KMS-11 (cell line): ENCODE results near the gene XRCC6.

ENCODE experiments used
- H2AFZ ChIP-seq: fragments of 200-600 bp; sonication (generic); 2 replicates; pipeline ENCODE4 v1.6.1; 2016; ENCODE audit warnings: antibody characterized with exemption, mixed run types, low read depth
- H3K27ac ChIP-seq: fragments of 200-600 bp; sonication (generic); 2 replicates; pipeline ENCODE4 v1.6.1; 2016; ENCODE audit warnings: mild to moderate bottlenecking, mixed run types
- H3K27me3 ChIP-seq: fragments of 200-600 bp; sonication (generic); 2 replicates; pipeline ENCODE4 v1.6.1; 2017; ENCODE audit warnings: mild to moderate bottlenecking, low read depth, mixed run types, moderate library complexity; ENCODE audit not compliant: insufficient read depth
- H3K36me3 ChIP-seq: fragments of 200-600 bp; sonication (generic); 2 replicates; pipeline ENCODE4 v1.6.1; 2017; ENCODE audit warnings: mild to moderate bottlenecking, mixed run types; ENCODE audit not compliant: insufficient read depth
- H3K4me1 ChIP-seq: fragments of 200-600 bp; sonication (generic); 2 replicates; pipeline ENCODE4 v1.6.1; 2016; ENCODE audit warnings: mild to moderate bottlenecking, low read depth, mixed run types; ENCODE audit not compliant: poor library complexity, severe bottlenecking
- H3K4me2 ChIP-seq: fragments of 200-600 bp; sonication (generic); 2 replicates; pipeline ENCODE4 v1.7.0; 2016; ENCODE audit warnings: mild to moderate bottlenecking, mixed run types
- H3K4me3 ChIP-seq: fragments of 200-600 bp; sonication (generic); IDR thresholded peaks from 2 replicates; pipeline ENCODE4 v1.6.1; 2017; ENCODE audit warnings: low read depth, low read length, mixed read lengths; ENCODE audit not compliant: insufficient read depth
- H3K79me2 ChIP-seq: fragments of 200-600 bp; sonication (generic); 2 replicates; pipeline ENCODE4 v1.6.1; 2016; ENCODE audit warnings: low read depth, mixed run types; ENCODE audit not compliant: insufficient read depth
- H3K9ac ChIP-seq: fragments of 200-600 bp; sonication (generic); 2 replicates; pipeline ENCODE4 v1.6.1; 2016; ENCODE audit warnings: mild to moderate bottlenecking, mixed run types
- H4K20me1 ChIP-seq: fragments of 200-600 bp; sonication (generic); 2 replicates; pipeline ENCODE4 v1.6.1; 2016; ENCODE audit warnings: mild to moderate bottlenecking, mixed run types; ENCODE audit not compliant: insufficient read depth
- CTCF ChIP-seq: fragments of 200-600 bp; sonication (generic); conservative IDR thresholded peaks from 2 replicates; pipeline ENCODE4 v1.6.1; 2017; ENCODE audit warnings: low read depth, mild to moderate bottlenecking, antibody characterized with exemption, low read length, moderate library complexity, mixed read lengths

Gene XRCC6

GRCh38 chr22:41613456-41613855 is 7.6 kb upstream of the XRCC6 start:
- no peak overlapping the region for H3K4me3 ChIP-seq
- H3K79me2 ChIP-seq, result peaks cover 9% of the 10 kb centered on the region; the same call in 1 of the 2 replicates
- no peaks in the 10 kb centered on the region for H3K27me3 ChIP-seq
- H3K4me1 ChIP-seq, result peaks cover 10% of the 10 kb centered on the region
- no peak for TF ChIP-seq CTCF
- H3K4me2 ChIP-seq, result no peak overlapping the region
- no peak overlapping the region for H3K27ac ChIP-seq
- H3K9ac ChIP-seq, result no peak overlapping the region
- H4K20me1 ChIP-seq, result no peaks in the 10 kb centered on the region
- no peak overlapping the region for H2AFZ ChIP-seq
- H3K36me3 ChIP-seq, result no peaks in the 10 kb centered on the region

GRCh38 chr22:41619979-41620588 is 1.0 kb upstream of the XRCC6 start:
- Histone ChIP-seq H3K4me1 (peaks cover 33% of the 10 kb centered on the region), H3K27ac (peak overlapping the region; percentile 88), H3K36me3 (peaks cover 7% of the 10 kb centered on the region; the same call in 1 of the 2 replicates), H4K20me1 (no peaks in the 10 kb centered on the region), H3K9ac (peak overlapping the region; percentile 89), H3K4me3 (no peak overlapping the region), H3K4me2 (peak overlapping the region; percentile 99), H3K27me3 (no peaks in the 10 kb centered on the region), H3K79me2 (peaks cover 59% of the 10 kb centered on the region), H2AFZ (peak overlapping the region; percentile 79)
- TF ChIP-seq CTCF, result no peak

GRCh38 chr22:41620589-41621098 is 451 bp upstream of the XRCC6 start, which contains the start of gene DESI1:
TSS of gene DESI1 (minus strand) at chr22:41621043. CDS start at chr22:41620839, 204 bp downstream.
- Histone ChIP-seq H3K27ac (peak within 1 kb of the TSS; percentile 88), H3K9ac (peak within 1 kb of the TSS; percentile 89), H3K4me2 (peak within 1 kb of the TSS; percentile 99), H3K79me2 (peaks cover 62% of the 10 kb centered on the region), H3K27me3 (no peaks in the 10 kb centered on the region), H2AFZ (peak within 1 kb of the TSS; percentile 79), H3K4me1 (peaks cover 33% of the 10 kb centered on the region), H4K20me1 (no peaks in the 10 kb centered on the region), H3K36me3 (peaks cover 11% of the 10 kb centered on the region; the same call in 1 of the 2 replicates), H3K4me3 (peak within 1 kb of the TSS; percentile 34)
- no peak for TF ChIP-seq CTCF

GRCh38 chr22:41621911-41622179 is 750 bp downstream of the XRCC6 start:
- H3K79me2 ChIP-seq, result peaks cover 68% of the 10 kb centered on the region
- H3K36me3 ChIP-seq, result peaks cover 11% of the 10 kb centered on the region; the same call in 1 of the 2 replicates
- peak overlapping the region; percentile 65 for H3K4me2 ChIP-seq
- no peak for TF ChIP-seq CTCF
- H3K4me1 ChIP-seq, result peaks cover 33% of the 10 kb centered on the region
- H3K27ac ChIP-seq, result peak overlapping the region; percentile 88
- no peaks in the 10 kb centered on the region for H3K27me3 ChIP-seq
- H4K20me1 ChIP-seq, result no peaks in the 10 kb centered on the region
- peak overlapping the region; percentile 34 for H3K4me3 ChIP-seq
- H3K9ac ChIP-seq, result peak overlapping the region; percentile 89
- H2AFZ ChIP-seq, result no peak overlapping the region
